ENCODE data around the gene CEACAM7.

The CEACAM7 gene

GRCh38 chr19:41700381-41701195, 12.5 kb upstream of the CEACAM7 start:
- DNase-seq (ENCODE audit: low read depth in 2 of 2): no peak

- no peak for DNase-seq (ENCODE audit: low read depth in 2 of 2)
These were observed 11.9 kb upstream of the CEACAM7 start for GRCh38 chr19:41699968-41700323.

- DNase-seq (ENCODE audit: low read depth in 2 of 2): no peak
These were observed 11.3 kb upstream of the CEACAM7 start for GRCh38 chr19:41699231-41699967.

GRCh38 chr19:41698746-41699230, 10.7 kb upstream of the CEACAM7 start:
- DNase-seq (ENCODE audit: low read depth in 2 of 2): no peak

- DNase-seq (ENCODE audit: low read depth in 2 of 2): no peak
These were observed 9.3 kb upstream of the CEACAM7 start for GRCh38 chr19:41697198-41697855.

GRCh38 chr19:41696402-41697197, 8.5 kb upstream of the CEACAM7 start:
- no peak for DNase-seq (ENCODE audit: low read depth in 2 of 2)

GRCh38 chr19:41695745-41696144, 7.7 kb upstream of the CEACAM7 start:
- no peak for DNase-seq (ENCODE audit: low read depth in 2 of 2)

GRCh38 chr19:41694831-41695635, 7.0 kb upstream of the CEACAM7 start:
- DNase-seq (ENCODE audit: low read depth in 2 of 2): no peak

- DNase-seq (ENCODE audit: low read depth in 2 of 2): no peak
These were observed 6.1 kb upstream of the CEACAM7 start for GRCh38 chr19:41694196-41694595.

- no peak for DNase-seq (ENCODE audit: low read depth in 2 of 2)
These were observed 3.3 kb upstream of the CEACAM7 start for GRCh38 chr19:41691268-41691970.

- no peak for DNase-seq (ENCODE audit: low read depth in 2 of 2)
These were observed 2.7 kb upstream of the CEACAM7 start for GRCh38 chr19:41690801-41691065.

- no peak for DNase-seq (ENCODE audit: low read depth in 2 of 2)
These were observed 2.1 kb upstream of the CEACAM7 start for GRCh38 chr19:41689993-41690800.

- no peak for DNase-seq (ENCODE audit: low read depth in 2 of 2)
These were observed 617 bp upstream of the CEACAM7 start for GRCh38 chr19:41688687-41689086.

- no peak for DNase-seq (ENCODE audit: low read depth in 2 of 2)
These were observed 651 bp downstream of the CEACAM7 start for GRCh38 chr19:41687419-41687818.

GRCh38 chr19:41682437-41682836, 5.6 kb downstream of the CEACAM7 start:
- DNase-seq (ENCODE audit: low read depth in 2 of 2): no peak

GRCh38 chr19:41671486-41671885, 16.6 kb downstream of the CEACAM7 start:
- DNase-seq (ENCODE audit: low read depth in 2 of 2): no peak

GRCh38 chr19:41670755-41671154, 17.3 kb downstream of the CEACAM7 start:
- no peak for DNase-seq (ENCODE audit: low read depth in 2 of 2)

- DNase-seq (ENCODE audit: low read depth in 2 of 2): no peak
These were observed 19.8 kb downstream of the CEACAM7 start for GRCh38 chr19:41668315-41668714.

- no peak for DNase-seq (ENCODE audit: low read depth in 2 of 2)
These were observed 22.0 kb downstream of the CEACAM7 start for GRCh38 chr19:41666075-41666474.

- no peak for DNase-seq (ENCODE audit: low read depth in 2 of 2)
These were observed 30.9 kb downstream of the CEACAM7 start for GRCh38 chr19:41657157-41657556.
